Measurements from ENCODE around the gene FBXO11.

DNA sequence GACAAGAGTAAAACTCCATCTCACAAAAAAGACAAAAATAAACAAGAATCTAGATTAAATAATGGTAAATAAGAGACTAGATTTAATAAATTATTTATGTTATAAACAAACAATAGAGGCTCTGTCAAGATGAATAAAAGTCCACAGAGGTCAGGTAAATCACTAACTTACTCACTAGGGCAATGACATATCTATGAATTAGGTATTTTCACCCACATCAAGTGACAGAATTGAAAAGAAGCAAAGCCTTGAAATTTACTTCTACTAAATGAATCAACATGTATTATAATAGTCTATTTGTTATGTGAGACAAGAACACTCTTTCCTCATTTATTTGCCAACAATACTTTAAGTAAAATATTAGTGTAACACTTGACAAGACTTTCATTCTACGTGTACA, 41.7 kb downstream of the FBXO11 start:
- TF ChIP-seq, protein P1, sequence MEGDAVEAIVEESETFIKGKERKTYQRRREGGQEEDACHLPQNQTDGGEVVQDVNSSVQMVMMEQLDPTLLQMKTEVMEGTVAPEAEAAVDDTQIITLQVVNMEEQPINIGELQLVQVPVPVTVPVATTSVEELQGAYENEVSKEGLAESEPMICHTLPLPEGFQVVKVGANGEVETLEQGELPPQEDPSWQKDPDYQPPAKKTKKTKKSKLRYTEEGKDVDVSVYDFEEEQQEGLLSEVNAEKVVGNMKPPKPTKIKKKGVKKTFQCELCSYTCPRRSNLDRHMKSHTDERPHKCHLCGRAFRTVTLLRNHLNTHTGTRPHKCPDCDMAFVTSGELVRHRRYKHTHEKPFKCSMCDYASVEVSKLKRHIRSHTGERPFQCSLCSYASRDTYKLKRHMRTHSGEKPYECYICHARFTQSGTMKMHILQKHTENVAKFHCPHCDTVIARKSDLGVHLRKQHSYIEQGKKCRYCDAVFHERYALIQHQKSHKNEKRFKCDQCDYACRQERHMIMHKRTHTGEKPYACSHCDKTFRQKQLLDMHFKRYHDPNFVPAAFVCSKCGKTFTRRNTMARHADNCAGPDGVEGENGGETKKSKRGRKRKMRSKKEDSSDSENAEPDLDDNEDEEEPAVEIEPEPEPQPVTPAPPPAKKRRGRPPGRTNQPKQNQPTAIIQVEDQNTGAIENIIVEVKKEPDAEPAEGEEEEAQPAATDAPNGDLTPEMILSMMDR (IDR thresholded peaks at IDR 0.05), result no peak
- TF ChIP-seq EP300 (IDR thresholded peaks at IDR 0.05; ENCODE audit: borderline replicate concordance in 1 of 2, low read depth in 1 of 2, low read length in 1 of 2) (no peak), CHD2 (IDR thresholded peaks at IDR 0.05; ENCODE audit: low read length, partially characterized antibody) (no peak), RAD21 (IDR thresholded peaks at IDR 0.05; ENCODE audit: low read length) (no peak), REST (IDR thresholded peaks at IDR 0.05; ENCODE audit: low read depth, low read length) (no peak)
- TF ChIP-seq, protein P2, sequence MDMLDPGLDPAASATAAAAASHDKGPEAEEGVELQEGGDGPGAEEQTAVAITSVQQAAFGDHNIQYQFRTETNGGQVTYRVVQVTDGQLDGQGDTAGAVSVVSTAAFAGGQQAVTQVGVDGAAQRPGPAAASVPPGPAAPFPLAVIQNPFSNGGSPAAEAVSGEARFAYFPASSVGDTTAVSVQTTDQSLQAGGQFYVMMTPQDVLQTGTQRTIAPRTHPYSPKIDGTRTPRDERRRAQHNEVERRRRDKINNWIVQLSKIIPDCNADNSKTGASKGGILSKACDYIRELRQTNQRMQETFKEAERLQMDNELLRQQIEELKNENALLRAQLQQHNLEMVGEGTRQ (IDR thresholded peaks at IDR 0.05; ENCODE audit: borderline replicate concordance, low read depth, low read length), result no peak

All from SK-N-SH (cell line).